T-helper 1 cell treated with Interleukin-12 subunit alpha and Interleukin-12 subunit beta and Interleukin-4 antibody, amounts not matched to agents 30 μg/mL and 1 μg/mL, for 36 hours (primary cell): Measurements from ENCODE around the gene PLA2G4E.
A peak's percentile ranks its signal among the peaks of the same experiment; 100 is the strongest.

Experiments
- H3K27ac Mint-ChIP-seq: one replicate; pipeline ENCODE4 v1.8.0; 2021; ENCODE audit warnings: mild to moderate bottlenecking, mixed read lengths
- H3K27me3 Mint-ChIP-seq: one replicate; pipeline ENCODE4 v1.8.0; 2021; ENCODE audit warnings: low read depth, mixed read lengths
- H3K36me3 Mint-ChIP-seq: one replicate; pipeline ENCODE4 v1.8.0; 2021; ENCODE audit warnings: low read depth, mixed read lengths
- H3K4me1 Mint-ChIP-seq: one replicate; pipeline ENCODE4 v1.8.0; 2021; ENCODE audit warnings: low read depth, mixed read lengths
- H3K4me3 Mint-ChIP-seq: one replicate; pipeline ENCODE4 v1.8.0; 2021; ENCODE audit warnings: mild to moderate bottlenecking, moderate library complexity, mixed read lengths
- H3K9me3 Mint-ChIP-seq: one replicate; pipeline ENCODE4 v1.8.0; 2021; ENCODE audit warnings: mixed read lengths

The PLA2G4E gene

DNA sequence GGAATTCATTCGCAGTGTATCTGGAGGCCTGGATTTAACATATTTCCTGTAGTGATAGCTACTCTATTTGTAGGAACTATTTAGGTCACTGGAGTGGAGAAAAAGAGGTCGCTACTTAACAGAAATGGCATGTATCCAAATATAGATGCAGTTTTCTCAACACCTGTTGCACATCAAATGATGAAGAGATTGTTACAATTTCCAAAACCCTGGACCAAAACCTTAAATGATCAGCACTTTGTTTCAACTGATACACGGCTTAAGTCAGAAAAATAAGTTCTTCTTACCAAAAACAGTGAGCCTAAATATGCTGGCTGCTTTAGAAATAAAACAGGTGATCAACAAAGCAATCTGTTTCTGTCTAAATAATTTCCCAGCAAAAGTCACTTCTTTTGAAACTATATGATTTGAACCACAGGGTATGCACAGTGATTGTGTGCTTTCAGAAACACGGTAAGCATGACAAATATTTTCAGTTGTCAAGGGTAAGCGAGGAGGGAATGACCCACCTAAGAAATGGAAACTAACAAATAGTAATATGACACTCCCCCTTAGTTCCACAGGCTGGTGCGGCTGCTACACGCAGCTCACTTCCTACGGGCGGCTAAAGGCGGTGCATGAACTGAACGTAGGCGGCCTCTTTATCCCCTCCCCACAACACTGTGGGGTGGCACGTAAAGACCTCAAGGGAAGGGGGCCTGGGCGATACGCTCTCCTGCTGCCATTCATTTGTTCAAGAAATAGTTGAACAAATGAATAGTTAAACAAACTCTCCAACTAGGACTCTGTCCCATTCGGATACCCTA is 49.5 kb downstream of the PLA2G4E start:
- H3K27me3 Mint-ChIP-seq: peaks cover 11% of the 10 kb centered on the region
- H3K9me3 Mint-ChIP-seq: no peaks in the 10 kb centered on the region
- peaks cover 53% of the 10 kb centered on the region for H3K4me1 Mint-ChIP-seq
- peaks cover 14% of the 10 kb centered on the region for H3K36me3 Mint-ChIP-seq
- peak overlapping the region; percentile 88 for H3K4me3 Mint-ChIP-seq
- peak overlapping the region; percentile 87 for H3K27ac Mint-ChIP-seq

DNA sequence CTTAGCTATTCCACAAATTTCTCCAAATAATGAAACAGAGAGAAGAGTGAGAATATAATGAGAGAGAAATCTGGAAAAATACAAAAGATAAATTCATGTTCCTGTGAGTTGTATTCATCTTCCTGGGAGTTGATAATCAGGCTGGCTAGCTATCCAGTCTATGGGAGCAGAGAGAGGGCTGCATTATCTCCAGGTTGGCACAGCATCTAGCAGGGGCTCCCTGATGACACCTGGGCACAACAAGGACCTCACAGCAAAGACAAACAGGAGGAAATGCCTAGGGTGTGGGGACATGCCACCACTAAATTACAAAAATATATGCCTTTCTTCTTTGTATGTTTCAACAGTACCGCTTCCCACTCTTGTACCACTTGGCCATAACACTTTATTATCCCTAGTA is 50.4 kb downstream of the PLA2G4E start:
- Mint-ChIP-seq H3K27ac (peak overlapping the region; percentile 87), H3K4me1 (peaks cover 56% of the 10 kb centered on the region), H3K4me3 (peak overlapping the region; percentile 88), H3K36me3 (peaks cover 19% of the 10 kb centered on the region), H3K27me3 (peaks cover 5% of the 10 kb centered on the region), H3K9me3 (no peaks in the 10 kb centered on the region)

DNA sequence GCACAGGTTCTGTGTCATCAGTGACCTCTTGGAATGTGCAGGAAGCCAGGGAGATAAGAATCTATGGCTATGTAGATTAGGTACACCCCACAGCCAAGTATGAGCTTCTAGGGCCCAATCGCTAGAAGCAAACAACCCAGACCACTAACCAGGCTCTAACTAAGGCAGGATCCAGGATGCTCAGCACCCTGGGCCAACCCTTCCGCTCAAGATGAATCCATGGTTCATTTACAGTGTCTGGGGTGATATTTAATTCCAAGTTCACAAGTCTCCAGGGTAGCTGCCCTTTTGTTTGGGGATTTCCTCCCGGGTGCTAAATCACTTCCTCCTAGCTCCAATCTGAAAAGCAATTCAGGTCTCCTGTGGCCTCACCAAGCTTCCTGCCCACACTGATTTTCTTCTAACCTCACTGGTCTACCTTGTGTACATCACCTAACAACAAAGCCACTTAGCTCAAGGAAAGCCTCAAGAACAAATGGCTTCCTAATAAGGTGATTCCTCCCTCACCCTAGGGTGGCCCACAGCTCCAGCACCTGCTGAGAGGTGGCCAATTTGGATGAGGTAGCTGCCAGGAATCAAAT is 50.9 kb downstream of the PLA2G4E start:
- Mint-ChIP-seq H3K27me3 (peaks cover 5% of the 10 kb centered on the region), H3K4me1 (peaks cover 58% of the 10 kb centered on the region), H3K4me3 (peak overlapping the region; percentile 88), H3K36me3 (peaks cover 19% of the 10 kb centered on the region), H3K27ac (peak overlapping the region; percentile 87), H3K9me3 (no peaks in the 10 kb centered on the region)

DNA sequence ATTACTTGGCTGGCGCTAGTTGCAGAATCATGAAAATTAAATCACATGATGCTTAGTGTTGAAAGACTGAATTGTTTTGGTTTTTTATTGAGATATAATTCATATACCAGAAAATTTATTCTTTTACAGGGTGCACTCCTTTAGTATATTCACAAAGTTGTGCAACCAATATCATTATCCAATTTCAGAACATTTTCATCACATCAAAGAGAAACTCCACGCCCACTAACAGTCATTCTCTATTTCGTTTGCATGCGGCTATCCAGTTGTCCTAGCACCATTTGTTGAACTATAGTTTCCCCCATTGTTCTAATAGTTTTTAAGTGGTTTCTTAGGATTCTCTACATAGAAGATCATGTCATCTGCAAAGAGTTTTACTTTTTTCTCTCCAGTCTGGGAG is 52.1 kb downstream of the PLA2G4E start:
- no peaks in the 10 kb centered on the region for H3K27me3 Mint-ChIP-seq
- H3K9me3 Mint-ChIP-seq: no peaks in the 10 kb centered on the region
- H3K36me3 Mint-ChIP-seq: peaks cover 19% of the 10 kb centered on the region
- H3K27ac Mint-ChIP-seq: no peak overlapping the region
- H3K4me1 Mint-ChIP-seq: peaks cover 53% of the 10 kb centered on the region
- H3K4me3 Mint-ChIP-seq: no peak overlapping the region

DNA sequence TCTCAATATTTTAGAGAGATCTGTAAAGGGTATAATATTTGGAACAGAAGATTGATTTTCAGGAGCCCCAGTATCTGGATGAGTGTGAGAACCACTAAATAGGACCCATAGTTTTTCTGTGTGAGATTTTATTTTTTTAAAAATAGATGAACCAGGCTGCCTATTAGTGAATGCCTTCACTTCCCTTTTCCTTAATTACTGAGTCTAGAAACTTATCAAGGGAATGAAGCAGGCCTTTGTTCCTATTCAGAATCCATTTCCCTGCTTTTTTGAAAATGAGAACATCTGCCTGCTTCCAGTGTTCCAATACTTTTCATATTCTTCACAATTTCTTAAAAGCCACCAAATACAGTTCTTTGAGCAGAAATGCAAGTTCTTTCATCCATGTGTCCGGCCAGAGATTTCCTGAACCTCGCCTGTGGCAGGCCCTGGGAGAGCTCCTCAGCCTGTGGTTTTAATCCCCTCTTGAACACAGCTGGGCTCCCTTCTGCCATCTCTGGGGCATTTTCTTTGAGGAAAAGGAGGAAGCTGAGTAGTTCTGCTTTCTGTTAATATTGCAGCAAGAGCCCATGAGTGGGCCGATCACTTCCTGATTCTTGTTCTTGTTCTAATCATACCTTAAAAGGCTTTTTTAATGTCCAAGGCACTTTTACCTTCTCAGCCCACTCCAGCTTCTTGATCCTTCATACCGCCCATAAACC is 53.2 kb downstream of the PLA2G4E start:
- Mint-ChIP-seq H3K27me3 (no peaks in the 10 kb centered on the region), H3K9me3 (no peaks in the 10 kb centered on the region), H3K27ac (no peak overlapping the region), H3K4me1 (peaks cover 51% of the 10 kb centered on the region), H3K4me3 (peak overlapping the region; percentile 0), H3K36me3 (peaks cover 19% of the 10 kb centered on the region)

DNA sequence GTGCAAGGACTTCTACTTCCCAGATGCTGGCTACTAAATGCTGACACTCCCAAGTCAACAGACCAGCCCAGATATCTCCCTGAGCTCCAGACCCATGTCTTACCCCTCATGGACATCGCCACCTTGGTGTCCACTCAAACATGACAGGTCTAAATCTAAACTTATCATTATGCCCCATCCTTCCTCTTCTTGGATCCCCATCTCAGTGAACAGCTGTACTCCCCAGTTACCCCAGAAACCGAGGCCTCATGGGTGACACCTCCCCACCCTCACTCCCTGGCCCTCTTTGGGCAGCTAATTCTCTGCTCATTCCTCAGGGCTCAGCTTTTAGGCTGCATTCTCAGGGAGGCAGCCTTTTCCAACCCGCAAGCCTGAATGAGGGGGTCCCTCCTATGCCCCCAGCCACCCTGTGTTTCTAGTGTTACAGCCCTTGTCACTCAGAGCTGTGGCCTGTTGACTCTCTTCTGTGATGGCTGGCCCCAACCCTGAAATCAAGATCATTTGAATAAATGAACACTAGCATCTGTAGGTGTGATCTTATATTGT is 53.8 kb downstream of the PLA2G4E start:
- Mint-ChIP-seq H3K27me3 (no peaks in the 10 kb centered on the region), H3K9me3 (no peaks in the 10 kb centered on the region), H3K27ac (no peak overlapping the region), H3K4me3 (no peak overlapping the region), H3K36me3 (peaks cover 19% of the 10 kb centered on the region), H3K4me1 (peaks cover 54% of the 10 kb centered on the region)

DNA sequence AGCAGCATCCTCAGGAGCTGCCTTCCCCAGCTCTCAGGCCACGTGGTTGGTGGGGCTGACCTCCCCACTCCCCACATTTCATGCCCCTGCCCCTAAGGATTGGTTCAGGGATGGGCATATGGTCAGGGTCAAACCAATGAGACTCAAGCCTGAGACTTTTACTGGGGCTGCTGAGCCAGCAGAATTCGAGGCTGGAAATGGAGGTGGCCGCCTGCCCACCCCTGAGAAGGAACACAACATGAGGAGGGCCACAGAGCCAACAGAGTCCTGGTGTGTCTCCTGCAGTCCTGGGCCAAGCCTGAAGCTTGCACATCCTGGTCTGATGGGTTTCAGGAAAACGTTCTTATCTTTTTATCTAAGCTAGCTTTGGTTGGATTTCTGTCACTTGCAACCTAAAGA is 54.4 kb downstream of the PLA2G4E start:
- H3K36me3 Mint-ChIP-seq: peaks cover 19% of the 10 kb centered on the region
- H3K4me3 Mint-ChIP-seq: no peak overlapping the region
- no peaks in the 10 kb centered on the region for H3K9me3 Mint-ChIP-seq
- H3K4me1 Mint-ChIP-seq: peaks cover 58% of the 10 kb centered on the region
- H3K27ac Mint-ChIP-seq: no peak overlapping the region
- no peaks in the 10 kb centered on the region for H3K27me3 Mint-ChIP-seq

DNA sequence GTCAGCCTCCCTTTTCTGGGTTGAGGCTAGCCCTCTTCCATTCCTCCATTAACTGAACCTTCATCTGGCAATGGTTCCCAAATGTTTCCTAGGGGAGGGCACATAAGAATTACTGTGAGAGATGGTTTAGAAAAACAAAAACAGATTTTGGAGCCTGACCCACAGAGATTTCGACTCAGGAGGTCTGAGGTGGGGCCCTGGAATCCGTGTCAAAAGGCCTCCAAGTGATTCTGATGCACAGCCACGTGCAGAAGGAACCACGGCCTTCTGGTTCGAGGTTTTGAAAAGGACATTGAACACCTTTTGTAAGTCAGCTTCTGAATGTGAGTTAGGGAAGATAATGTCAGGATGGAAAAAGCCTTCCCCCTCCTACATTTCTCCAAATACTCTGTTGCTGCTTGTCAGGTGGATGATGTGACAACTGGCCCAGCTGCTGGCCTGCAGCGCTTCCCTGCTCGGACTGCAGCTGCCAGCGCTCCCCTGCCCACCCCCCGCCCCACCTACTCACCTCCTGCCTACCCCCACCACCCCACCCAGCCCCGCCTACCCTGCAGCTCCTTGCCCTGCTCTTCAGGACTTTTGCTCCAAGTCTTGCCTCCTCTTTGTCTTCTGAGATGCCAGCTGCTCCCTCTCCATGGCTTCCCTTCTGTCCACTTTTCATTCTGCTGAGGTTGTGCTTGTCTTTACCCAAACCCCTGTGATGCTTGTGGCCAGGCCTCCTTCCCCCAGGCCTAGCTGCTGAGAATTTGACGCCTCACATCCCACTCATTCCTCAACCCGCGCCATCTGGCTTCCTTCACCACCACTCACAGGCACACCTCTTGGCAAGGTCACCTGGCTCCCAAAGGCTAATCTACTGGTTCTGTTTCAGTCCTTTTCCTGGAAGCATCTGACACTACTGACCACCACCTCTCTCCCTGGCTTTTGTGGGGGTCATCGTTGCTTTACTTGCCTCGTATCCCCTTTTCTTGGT is 55.1 kb downstream of the PLA2G4E start:
- H3K4me3 Mint-ChIP-seq: no peak overlapping the region
- H3K36me3 Mint-ChIP-seq: peaks cover 19% of the 10 kb centered on the region
- H3K4me1 Mint-ChIP-seq: peaks cover 57% of the 10 kb centered on the region
- H3K27me3 Mint-ChIP-seq: no peaks in the 10 kb centered on the region
- H3K27ac Mint-ChIP-seq: no peak overlapping the region
- no peaks in the 10 kb centered on the region for H3K9me3 Mint-ChIP-seq

DNA sequence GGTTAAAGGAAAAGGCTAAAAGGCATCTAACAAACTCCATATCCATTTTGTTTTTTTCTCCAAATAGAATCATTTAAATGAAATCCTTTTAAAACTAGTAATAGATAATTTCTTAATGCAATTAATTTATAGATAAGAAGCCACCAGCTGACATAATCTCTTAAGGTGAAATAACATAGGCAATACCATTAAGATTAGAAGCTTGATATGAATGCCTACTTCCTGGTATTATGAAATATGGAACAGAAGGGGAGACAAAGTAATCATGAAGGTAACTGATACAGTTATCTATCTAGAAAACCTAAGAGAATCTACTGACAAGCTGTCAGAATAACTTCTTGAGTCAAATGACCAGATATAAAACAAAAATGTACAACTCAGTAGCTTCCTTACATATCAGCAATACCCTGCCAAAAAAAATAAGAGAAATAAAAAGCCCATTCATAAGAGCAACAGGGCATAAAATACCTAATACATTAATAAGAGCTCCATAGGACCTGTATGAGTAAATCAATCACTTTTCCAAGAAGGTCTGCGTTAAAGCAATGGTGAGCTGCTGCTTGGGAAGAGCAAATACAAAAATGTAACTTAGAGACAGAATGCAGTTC is 59.1 kb downstream of the PLA2G4E start:
- H3K27me3 Mint-ChIP-seq: no peaks in the 10 kb centered on the region
- H3K9me3 Mint-ChIP-seq: no peaks in the 10 kb centered on the region
- no peak overlapping the region for H3K27ac Mint-ChIP-seq
- peaks cover 13% of the 10 kb centered on the region for H3K36me3 Mint-ChIP-seq
- peaks cover 39% of the 10 kb centered on the region for H3K4me1 Mint-ChIP-seq
- H3K4me3 Mint-ChIP-seq: no peak overlapping the region

DNA sequence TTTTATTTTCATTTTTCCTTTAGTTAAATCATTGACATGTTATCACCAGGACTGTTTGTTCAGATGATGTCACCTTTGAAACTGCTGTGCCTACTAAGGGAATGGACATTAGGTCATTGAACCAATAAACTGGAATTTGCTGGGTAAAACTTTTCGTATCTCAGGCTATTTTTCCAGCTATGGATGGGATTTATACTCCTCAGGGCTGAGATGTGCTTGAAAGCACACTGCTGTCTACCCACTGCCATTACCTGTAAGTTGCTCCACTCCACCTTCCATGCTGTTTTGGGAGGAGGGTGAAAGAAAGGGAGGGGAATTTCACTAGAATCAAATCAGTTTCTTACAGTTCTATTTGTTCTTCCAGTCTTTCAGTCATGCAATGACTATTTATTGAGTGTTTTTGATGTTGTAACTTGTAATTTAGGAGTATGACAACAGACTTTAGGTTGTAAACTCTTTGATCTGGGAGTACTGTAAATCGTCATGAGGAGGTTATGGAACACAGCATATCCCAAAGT is 59.8 kb downstream of the PLA2G4E start:
- H3K36me3 Mint-ChIP-seq: peaks cover 8% of the 10 kb centered on the region
- H3K4me1 Mint-ChIP-seq: peaks cover 37% of the 10 kb centered on the region
- no peak overlapping the region for H3K4me3 Mint-ChIP-seq
- no peaks in the 10 kb centered on the region for H3K9me3 Mint-ChIP-seq
- no peaks in the 10 kb centered on the region for H3K27me3 Mint-ChIP-seq
- H3K27ac Mint-ChIP-seq: no peak overlapping the region

DNA sequence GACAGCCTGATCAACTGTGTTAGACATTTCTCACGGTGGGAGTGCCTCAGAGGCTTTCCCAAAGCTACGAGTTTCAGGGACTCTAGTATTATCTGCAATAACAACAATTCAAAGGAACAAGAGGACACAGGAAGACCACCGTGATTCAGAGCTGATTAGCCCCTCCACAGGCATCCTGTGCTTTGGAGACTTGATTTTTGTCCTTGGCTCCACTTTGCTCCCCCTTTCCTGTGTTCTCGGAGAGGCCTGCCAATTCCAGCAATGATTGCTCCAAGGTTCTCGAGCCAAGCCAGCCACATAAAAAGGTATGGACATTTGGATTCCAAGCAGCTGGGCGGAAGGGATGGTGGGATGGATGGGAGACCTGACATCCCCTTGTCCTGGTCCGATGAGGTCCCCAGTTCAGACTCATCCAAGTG is 62.8 kb downstream of the PLA2G4E start:
- H3K36me3 Mint-ChIP-seq: peaks cover 6% of the 10 kb centered on the region
- H3K27me3 Mint-ChIP-seq: no peaks in the 10 kb centered on the region
- H3K9me3 Mint-ChIP-seq: no peaks in the 10 kb centered on the region
- H3K27ac Mint-ChIP-seq: no peak overlapping the region
- H3K4me3 Mint-ChIP-seq: no peak overlapping the region
- H3K4me1 Mint-ChIP-seq: peaks cover 31% of the 10 kb centered on the region

DNA sequence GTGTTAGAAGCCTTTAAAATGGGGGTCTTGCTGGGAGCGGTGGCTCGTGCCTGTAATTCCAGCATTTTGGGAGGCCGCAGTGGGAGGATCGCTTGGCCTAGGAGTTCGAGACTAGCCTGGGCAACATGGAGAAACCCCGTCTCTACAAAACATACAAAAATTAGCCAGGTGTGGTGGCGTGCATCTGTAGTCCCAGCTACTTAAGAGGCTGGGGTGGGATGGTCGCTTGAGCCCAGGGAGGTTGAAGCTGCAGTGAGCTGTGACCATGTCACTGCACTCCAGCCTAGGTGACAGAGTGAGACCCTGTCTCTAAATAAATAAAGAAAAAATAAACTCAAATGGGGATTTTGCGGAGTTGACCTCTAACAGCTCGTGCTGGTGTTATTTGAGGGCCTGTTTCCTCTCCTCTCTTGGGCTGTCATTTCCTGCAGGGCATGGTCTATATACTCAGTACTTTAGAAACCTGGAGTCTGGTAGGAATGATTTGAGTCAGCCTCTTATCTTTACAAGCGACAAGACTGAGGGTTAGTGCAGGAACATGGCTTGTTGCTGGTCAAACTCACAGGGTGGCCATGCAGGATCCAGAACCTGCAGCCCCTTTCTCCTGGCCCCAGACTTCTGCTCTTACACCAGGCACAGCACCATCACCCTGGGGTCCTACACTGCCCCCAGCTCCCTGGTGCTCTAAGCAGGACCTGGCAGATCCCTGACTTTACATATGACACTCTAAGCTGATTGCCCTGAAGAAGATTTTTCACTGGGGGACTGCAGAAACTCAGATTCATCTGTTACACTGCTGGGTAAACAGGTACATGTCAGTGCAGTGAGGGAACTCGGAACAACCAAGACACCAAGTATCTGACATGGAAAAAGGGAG is 63.6 kb downstream of the PLA2G4E start:
- H3K36me3 Mint-ChIP-seq: peaks cover 8% of the 10 kb centered on the region
- no peaks in the 10 kb centered on the region for H3K27me3 Mint-ChIP-seq
- no peaks in the 10 kb centered on the region for H3K9me3 Mint-ChIP-seq
- peak overlapping the region; percentile 6 for H3K4me3 Mint-ChIP-seq
- H3K4me1 Mint-ChIP-seq: peaks cover 31% of the 10 kb centered on the region
- H3K27ac Mint-ChIP-seq: peak overlapping the region; percentile 76
